Loucy (cell line): Measurements from ENCODE around the gene SEMA7A.

ENCODE experiments used
- CTCF ChIP-seq: fragments of 200-600 bp; sonication (generic); conservative IDR thresholded peaks from 2 replicates; pipeline ENCODE4 v1.5.1; 2014; ENCODE audit warnings: mild to moderate bottlenecking, antibody characterized with exemption, low read length
- EZH2phosphoT487 ChIP-seq: fragments of 200-600 bp; IDR thresholded peaks from 2 replicates; pipeline ENCODE4 v1.6.1; 2018; ENCODE audit warnings: antibody characterized with exemption, mild to moderate bottlenecking, moderate library complexity, borderline replicate concordance

GRCh38 chr15:74428970-74429780 lies 4.6 kb downstream of the SEMA7A start:
- no peak for TF ChIP-seq CTCF
- TF ChIP-seq EZH2phosphoT487: no peak
